HG03442 (cell line): Measurements from ENCODE around the gene SREBF1.

Experiments used
- ATAC-seq: cut with Tn5 transposase; IDR thresholded peaks from one replicate; pipeline ENCODE4 v1.9.1; 2021; ENCODE audit warnings: mild to moderate bottlenecking, moderate library complexity; ENCODE audit not compliant: unreplicated experiment

Gene SREBF1

GRCh38 chr17:17836818-17837379 is at the start of gene SREBF1:
Gene SREBF1 (minus strand): TSS chr17:17836986. CDS start chr17:17836817, 169 bp downstream.
- ATAC-seq, result no peak

GRCh38 chr17:17886226-17886625 is 49.4 kb upstream of the SREBF1 start:
- ATAC-seq, result no peak

- ATAC-seq, result no peak
Observed at GRCh38 chr17:17884391-17885357, 47.9 kb upstream of the SREBF1 start.

GRCh38 chr17:17883801-17884200 is 47.0 kb upstream of the SREBF1 start:
- ATAC-seq, result no peak

GRCh38 chr17:17882082-17882581 is 45.3 kb upstream of the SREBF1 start:
- no peak for ATAC-seq

GRCh38 chr17:17880577-17881196 is 43.9 kb upstream of the SREBF1 start:
- no peak for ATAC-seq

GRCh38 chr17:17877529-17878358 is 41.0 kb upstream of the SREBF1 start:
- no peak for ATAC-seq

GRCh38 chr17:17876959-17877528 is 40.3 kb upstream of the SREBF1 start:
- ATAC-seq, result no peak

GRCh38 chr17:17874478-17874877 is 37.7 kb upstream of the SREBF1 start:
- no peak for ATAC-seq

GRCh38 chr17:17873450-17873991 is 36.7 kb upstream of the SREBF1 start:
- no peak for ATAC-seq

GRCh38 chr17:17872547-17873345 is 36.0 kb upstream of the SREBF1 start:
- ATAC-seq, result no peak

GRCh38 chr17:17871913-17872312 is 35.1 kb upstream of the SREBF1 start:
- no peak for ATAC-seq

- ATAC-seq, result no peak
Observed at GRCh38 chr17:17870247-17870646, 33.5 kb upstream of the SREBF1 start.

- no peak for ATAC-seq
Observed at GRCh38 chr17:17868641-17869522, 32.1 kb upstream of the SREBF1 start.

GRCh38 chr17:17866897-17867296 is 30.1 kb upstream of the SREBF1 start:
- no peak for ATAC-seq

GRCh38 chr17:17866425-17866824 is 29.6 kb upstream of the SREBF1 start:
- ATAC-seq, result no peak

GRCh38 chr17:17865035-17865434 is 28.2 kb upstream of the SREBF1 start:
- no peak for ATAC-seq

- no peak for ATAC-seq
Observed at GRCh38 chr17:17860766-17861107, 24.0 kb upstream of the SREBF1 start.
